ENCODE data around the gene QSOX1. TPM values are rescaled to one million over a fixed set of nuclear protein-coding genes. Genes with fewer than 3 reads are reported as not detected.

The QSOX1 gene
- total RNA-seq, 1 donor from 2014 or later = 156 TPM

GRCh38 chr1:180152588-180152987 lies 2.1 kb upstream of the QSOX1 start:
- Histone ChIP-seq H3K4me3 (ENCODE audit: insufficient read depth, low read depth, low read length) (no peak overlapping the region), H3K27ac (ENCODE audit: low read depth, low read length) (no peak overlapping the region), H4K20me1 (ENCODE audit: insufficient read depth, low read length) (peaks cover 22% of the 10 kb centered on the region), H3K9me3 (ENCODE audit: insufficient read depth, low read depth, low read length) (no peaks in the 10 kb centered on the region), H3K4me2 (ENCODE audit: low read length) (no peak overlapping the region), H3K27me3 (ENCODE audit: insufficient read depth, low read length) (no peaks in the 10 kb centered on the region), H2AFZ (ENCODE audit: low read depth, low read length) (no peak overlapping the region), H3K4me1 (ENCODE audit: insufficient read depth, low read length) (peaks cover 37% of the 10 kb centered on the region), H3K9ac (ENCODE audit: low read length) (no peak overlapping the region), H3K36me3 (ENCODE audit: insufficient read depth, low read length) (no peaks in the 10 kb centered on the region), H3K79me2 (ENCODE audit: insufficient read depth, low read length) (peaks cover 25% of the 10 kb centered on the region)
- H3K4me1 Mint-ChIP-seq (ENCODE audit: low read depth, unreplicated experiment) = peaks cover 23% of the 10 kb centered on the region
- H3K36me3 Mint-ChIP-seq (ENCODE audit: low read depth, unreplicated experiment) = no peaks in the 10 kb centered on the region
- FAIRE-seq (no peak), DNase-seq (ENCODE audit: low read depth) (no peak)
- no peak overlapping the region for H3K27ac Mint-ChIP-seq (ENCODE audit: unreplicated experiment)
- H3K4me3 Mint-ChIP-seq (ENCODE audit: unreplicated experiment) = no peak overlapping the region
- H3K27me3 Mint-ChIP-seq (ENCODE audit: low read depth, unreplicated experiment) = peaks cover 6% of the 10 kb centered on the region
- no peak for TF ChIP-seq EZH2 (IDR thresholded peaks at IDR 0.05; ENCODE audit: insufficient read depth, low read length)
- no peak for TF ChIP-seq CTCF (IDR thresholded peaks at IDR 0.05; ENCODE audit: insufficient read depth, low read depth, low read length)
- H3K9me3 Mint-ChIP-seq (ENCODE audit: unreplicated experiment) = no peaks in the 10 kb centered on the region

GRCh38 chr1:180153032-180153431 lies 1.6 kb upstream of the QSOX1 start:
- DNase-seq (ENCODE audit: low read depth) (no peak), FAIRE-seq (no peak)
- Histone ChIP-seq H3K4me3 (ENCODE audit: insufficient read depth, low read depth, low read length) (no peak overlapping the region), H3K9me3 (ENCODE audit: insufficient read depth, low read depth, low read length) (no peaks in the 10 kb centered on the region), H3K4me1 (ENCODE audit: insufficient read depth, low read length) (peaks cover 41% of the 10 kb centered on the region), H3K79me2 (ENCODE audit: insufficient read depth, low read length) (peaks cover 29% of the 10 kb centered on the region), H3K36me3 (ENCODE audit: insufficient read depth, low read length) (no peaks in the 10 kb centered on the region), H3K27ac (ENCODE audit: low read depth, low read length) (no peak overlapping the region), H3K9ac (ENCODE audit: low read length) (no peak overlapping the region), H3K4me2 (ENCODE audit: low read length) (no peak overlapping the region), H2AFZ (ENCODE audit: low read depth, low read length) (no peak overlapping the region), H3K27me3 (ENCODE audit: insufficient read depth, low read length) (no peaks in the 10 kb centered on the region), H4K20me1 (ENCODE audit: insufficient read depth, low read length) (peaks cover 27% of the 10 kb centered on the region)
- Mint-ChIP-seq H3K9me3 (ENCODE audit: unreplicated experiment) (no peaks in the 10 kb centered on the region), H3K36me3 (ENCODE audit: low read depth, unreplicated experiment) (peaks cover 1% of the 10 kb centered on the region), H3K27ac (ENCODE audit: unreplicated experiment) (no peak overlapping the region), H3K27me3 (ENCODE audit: low read depth, unreplicated experiment) (peaks cover 6% of the 10 kb centered on the region), H3K4me1 (ENCODE audit: low read depth, unreplicated experiment) (peaks cover 26% of the 10 kb centered on the region), H3K4me3 (ENCODE audit: unreplicated experiment) (no peak overlapping the region)
- TF ChIP-seq CTCF (IDR thresholded peaks at IDR 0.05; ENCODE audit: insufficient read depth, low read depth, low read length) (no peak), EZH2 (IDR thresholded peaks at IDR 0.05; ENCODE audit: insufficient read depth, low read length) (no peak)

GRCh38 chr1:180154003-180154324 lies 705 bp upstream of the QSOX1 start:
- H3K4me3 Mint-ChIP-seq (ENCODE audit: unreplicated experiment) = peak overlapping the region; percentile 90
- TF ChIP-seq CTCF (IDR thresholded peaks at IDR 0.05; ENCODE audit: insufficient read depth, low read depth, low read length) (no peak), EZH2 (IDR thresholded peaks at IDR 0.05; ENCODE audit: insufficient read depth, low read length) (no peak)
- FAIRE-seq (no peak), DNase-seq (ENCODE audit: low read depth) (no peak)
- Histone ChIP-seq H3K4me2 (ENCODE audit: low read length) (peak overlapping the region; percentile 93), H3K79me2 (ENCODE audit: insufficient read depth, low read length) (peaks cover 38% of the 10 kb centered on the region), H3K27me3 (ENCODE audit: insufficient read depth, low read length) (no peaks in the 10 kb centered on the region), H3K4me3 (ENCODE audit: insufficient read depth, low read depth, low read length) (peak overlapping the region; percentile 81), H3K36me3 (ENCODE audit: insufficient read depth, low read length) (no peaks in the 10 kb centered on the region), H3K9ac (ENCODE audit: low read length) (peak overlapping the region; percentile 87), H3K4me1 (ENCODE audit: insufficient read depth, low read length) (peaks cover 45% of the 10 kb centered on the region), H3K9me3 (ENCODE audit: insufficient read depth, low read depth, low read length) (no peaks in the 10 kb centered on the region), H4K20me1 (ENCODE audit: insufficient read depth, low read length) (peaks cover 36% of the 10 kb centered on the region), H3K27ac (ENCODE audit: low read depth, low read length) (peak overlapping the region; percentile 84), H2AFZ (ENCODE audit: low read depth, low read length) (peak overlapping the region; percentile 87)
- peaks cover 27% of the 10 kb centered on the region for H3K4me1 Mint-ChIP-seq (ENCODE audit: low read depth, unreplicated experiment)
- no peaks in the 10 kb centered on the region for H3K9me3 Mint-ChIP-seq (ENCODE audit: unreplicated experiment)
- H3K27ac Mint-ChIP-seq (ENCODE audit: unreplicated experiment) = no peak overlapping the region
- H3K36me3 Mint-ChIP-seq (ENCODE audit: low read depth, unreplicated experiment) = peaks cover 2% of the 10 kb centered on the region
- H3K27me3 Mint-ChIP-seq (ENCODE audit: low read depth, unreplicated experiment) = peaks cover 6% of the 10 kb centered on the region

All from astrocyte (in vitro differentiated cells and primary cell).